Measurements from ENCODE around the gene FUCA1. TPM values are rescaled to one million over a fixed set of nuclear protein-coding genes. Genes with fewer than 3 reads are reported as not detected.
A peak's percentile ranks its signal among the peaks of the same experiment; 100 is the strongest.

Gene FUCA1
- 100 to 1,000 TPM in 2 of 3 donors, 10 to 100 TPM in 1; 82.2 to 171 (median 159) TPM for total RNA-seq
- long read RNA-seq, donor 1, transcript FUCA1-201 (8 exons, 2,047 nt), result major isoform, 192 of 206 reads
- long read RNA-seq, donor 1, partial matches to known transcripts, result 3 of 206 reads
- long read RNA-seq, donor 1, other reads (novel, unspliced or antisense), result 11 of 206 reads
- long read RNA-seq, donor 2, transcript FUCA1-201 (8 exons, 2,047 nt), result major isoform, 264 of 281 reads
- long read RNA-seq, donor 2, partial matches to known transcripts, result 6 of 281 reads
- long read RNA-seq, donor 2, other reads (novel, unspliced or antisense), result 11 of 281 reads

DNA sequence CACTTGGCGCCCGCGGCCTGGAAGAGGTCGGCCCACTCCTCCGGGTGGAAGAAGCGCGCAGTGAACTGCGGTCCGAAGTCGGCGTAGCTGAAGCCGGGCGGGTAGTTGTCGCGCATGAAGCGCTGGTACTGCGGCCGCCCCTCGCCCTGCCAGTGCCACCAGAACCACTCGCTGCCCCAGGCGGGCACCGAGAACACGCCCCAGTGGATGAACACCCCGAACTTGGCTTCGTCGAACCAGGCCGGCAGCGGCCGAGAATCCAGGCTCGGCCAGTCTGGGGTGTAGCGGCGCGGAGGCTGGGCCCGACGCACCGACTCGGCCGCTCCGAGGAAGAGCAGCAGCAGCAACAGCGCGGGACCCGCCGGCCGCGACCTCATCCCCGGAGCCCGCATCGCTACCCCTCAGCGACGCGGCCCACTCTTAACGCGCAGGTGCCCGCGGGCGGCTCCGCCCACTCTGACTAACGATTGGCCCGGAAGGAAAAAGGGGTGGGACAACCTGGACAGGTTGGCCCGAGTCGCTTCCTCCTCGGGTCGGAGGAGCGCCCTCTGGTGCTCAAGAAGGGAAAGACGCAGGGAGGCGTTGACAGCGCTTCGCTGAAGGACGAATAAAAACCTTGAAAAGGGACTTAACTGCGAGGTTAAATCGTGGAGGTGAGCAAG lies at the start of gene FUCA1:
FUCA1 (minus strand) TSS at position 396 of the 662 bp plus-strand sequence; CDS start at position 392, 4 bp downstream.
- ATAC-seq, result peak; percentile 99
- Histone ChIP-seq H3K4me1 (ENCODE audit: low read depth) (peaks cover 17% of the 10 kb centered on the region), H3K9me3 (no peaks in the 10 kb centered on the region), H3K36me3 (ENCODE audit: low read depth) (no peaks in the 10 kb centered on the region), H3K4me3 (peak within 1 kb of the TSS; percentile 85)
- intact Hi-C loops (cut with DNase I, micrococcal nuclease), result loop anchor here (5.0 to 10.0 kb wide), 2 partner anchors 53 to 56 kb away; no protein-coding TSS in a partner anchor
- peak; percentile 96 to 97 (median 97) for DNase-seq
- TF ChIP-seq, protein P1, sequence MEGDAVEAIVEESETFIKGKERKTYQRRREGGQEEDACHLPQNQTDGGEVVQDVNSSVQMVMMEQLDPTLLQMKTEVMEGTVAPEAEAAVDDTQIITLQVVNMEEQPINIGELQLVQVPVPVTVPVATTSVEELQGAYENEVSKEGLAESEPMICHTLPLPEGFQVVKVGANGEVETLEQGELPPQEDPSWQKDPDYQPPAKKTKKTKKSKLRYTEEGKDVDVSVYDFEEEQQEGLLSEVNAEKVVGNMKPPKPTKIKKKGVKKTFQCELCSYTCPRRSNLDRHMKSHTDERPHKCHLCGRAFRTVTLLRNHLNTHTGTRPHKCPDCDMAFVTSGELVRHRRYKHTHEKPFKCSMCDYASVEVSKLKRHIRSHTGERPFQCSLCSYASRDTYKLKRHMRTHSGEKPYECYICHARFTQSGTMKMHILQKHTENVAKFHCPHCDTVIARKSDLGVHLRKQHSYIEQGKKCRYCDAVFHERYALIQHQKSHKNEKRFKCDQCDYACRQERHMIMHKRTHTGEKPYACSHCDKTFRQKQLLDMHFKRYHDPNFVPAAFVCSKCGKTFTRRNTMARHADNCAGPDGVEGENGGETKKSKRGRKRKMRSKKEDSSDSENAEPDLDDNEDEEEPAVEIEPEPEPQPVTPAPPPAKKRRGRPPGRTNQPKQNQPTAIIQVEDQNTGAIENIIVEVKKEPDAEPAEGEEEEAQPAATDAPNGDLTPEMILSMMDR (IDR thresholded peaks at IDR 0.05), result peak; percentile 91

DNA sequence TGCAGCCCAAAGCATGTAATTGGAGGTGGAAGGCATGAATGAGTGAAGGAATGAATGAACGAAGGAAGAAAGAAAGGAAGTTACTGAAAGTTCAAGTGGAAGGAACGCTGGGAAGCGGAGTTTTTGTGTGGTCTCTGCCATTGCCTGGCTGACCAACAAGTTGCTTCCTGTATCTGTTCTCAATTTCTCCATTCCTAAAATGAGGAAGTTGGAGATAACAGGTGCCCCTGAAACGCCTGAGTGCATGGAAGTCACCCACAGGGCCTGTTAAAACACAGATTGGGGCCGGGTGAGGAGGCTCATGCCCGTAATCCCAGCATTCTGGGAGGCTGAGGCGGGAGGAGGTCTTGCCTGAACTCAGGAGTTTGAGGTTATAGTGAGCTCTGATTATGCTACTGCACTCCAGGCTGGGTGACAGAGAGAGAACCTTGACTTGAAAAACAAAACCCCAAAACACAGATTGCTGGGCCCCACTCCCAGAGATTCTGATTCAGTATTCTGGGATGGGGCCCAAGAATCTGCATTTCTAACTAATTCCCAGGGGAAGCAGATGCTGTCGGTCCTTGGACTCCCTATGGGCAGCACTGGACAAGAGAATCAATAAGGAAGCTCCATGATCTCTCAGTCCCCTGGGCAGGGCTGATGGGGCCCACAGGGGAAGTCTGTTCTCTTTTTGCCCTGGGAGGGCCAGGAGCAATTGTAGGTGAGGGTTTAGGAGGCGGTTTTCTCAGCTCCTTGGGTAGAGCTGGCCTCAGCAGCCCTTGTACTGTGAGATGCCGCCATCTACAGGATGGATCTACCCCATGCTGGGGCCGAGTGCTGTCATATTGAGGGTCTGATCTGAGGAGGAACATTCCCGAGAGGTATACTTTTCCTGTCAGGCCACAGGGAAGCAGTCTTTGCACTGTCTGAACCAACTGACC lies 48.4 kb upstream of the FUCA1 start:
- intact Hi-C loops (cut with DNase I, micrococcal nuclease), result loop anchor here (5.0 to 10.0 kb wide), 2 partner anchors 142 to 144 kb away; partner anchors contain the start of gene PITHD1 (in 1 of the 2)
- H3K9me3 ChIP-seq, result no peaks in the 10 kb centered on the region
- H3K4me1 ChIP-seq (ENCODE audit: low read depth), result peaks cover 22% of the 10 kb centered on the region
- no peaks in the 10 kb centered on the region for H3K36me3 ChIP-seq (ENCODE audit: low read depth)
- peak; percentile 75 to 85 (median 81) for DNase-seq
- TF ChIP-seq, protein P1 (IDR thresholded peaks at IDR 0.05), result peak; percentile 34
- peak; percentile 85 for ATAC-seq
- no peak overlapping the region for H3K4me3 ChIP-seq

DNA sequence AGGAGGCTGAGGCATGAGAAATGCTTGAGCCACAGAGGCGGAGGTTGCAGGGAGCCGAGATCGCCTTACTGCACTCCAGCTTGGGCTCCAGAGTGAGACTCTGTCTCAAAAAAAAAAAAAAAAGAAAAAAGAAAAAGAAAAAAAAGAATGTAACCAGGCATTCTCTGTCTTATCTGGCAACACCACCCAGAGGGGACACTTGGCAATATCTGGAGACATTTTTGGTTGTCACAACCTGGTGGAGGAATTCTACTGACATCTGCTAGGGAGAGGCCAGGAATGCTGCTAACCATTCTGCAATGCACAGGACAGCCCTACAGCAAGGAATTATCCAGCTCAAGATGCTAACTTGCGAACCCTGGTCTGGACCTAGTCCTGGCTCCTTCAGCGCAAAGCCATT lies 47.4 kb upstream of the FUCA1 start:
- DNase-seq, result no peak
- TF ChIP-seq, protein P1 (IDR thresholded peaks at IDR 0.05), result no peak
- H3K36me3 ChIP-seq (ENCODE audit: low read depth), result no peaks in the 10 kb centered on the region
- H3K9me3 ChIP-seq, result no peaks in the 10 kb centered on the region
- no peak overlapping the region for H3K4me3 ChIP-seq
- H3K4me1 ChIP-seq (ENCODE audit: low read depth), result peaks cover 15% of the 10 kb centered on the region
- intact Hi-C loops (cut with DNase I, micrococcal nuclease), result loop anchor here (5.0 to 10.0 kb wide), 2 partner anchors 141 to 143 kb away; partner anchors contain the start of gene PITHD1 (in 1 of the 2)
- no peak for ATAC-seq

DNA sequence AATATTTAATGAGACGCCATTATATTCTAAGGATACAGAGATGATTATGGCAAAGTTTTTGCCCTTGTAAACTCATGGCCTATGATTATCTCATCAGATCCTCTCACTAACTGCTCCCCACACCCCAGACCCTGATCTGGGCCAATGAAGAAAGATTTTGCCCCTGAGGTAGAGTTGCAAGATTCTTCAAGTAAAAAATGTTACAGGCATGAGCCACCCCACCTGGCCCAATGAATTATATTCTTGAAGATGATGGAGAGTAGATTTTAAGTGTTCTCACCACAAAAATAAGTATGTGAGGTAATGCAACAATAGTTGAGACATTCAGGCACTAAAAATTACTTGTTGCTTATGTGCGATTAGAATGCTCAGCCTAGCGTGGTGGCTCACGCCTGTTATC lies 46.8 kb upstream of the FUCA1 start:
- Histone ChIP-seq H3K36me3 (ENCODE audit: low read depth) (no peaks in the 10 kb centered on the region), H3K9me3 (no peaks in the 10 kb centered on the region), H3K4me1 (ENCODE audit: low read depth) (peaks cover 9% of the 10 kb centered on the region), H3K4me3 (no peak overlapping the region)
- TF ChIP-seq, protein P1 (IDR thresholded peaks at IDR 0.05), result no peak
- ATAC-seq, result no peak
- intact Hi-C loops (cut with DNase I, micrococcal nuclease), result loop anchor here (5.0 to 10.0 kb wide), 2 partner anchors 140 to 143 kb away; partner anchors contain the start of gene PITHD1 (in 1 of the 2)
- DNase-seq, result no peak
